GM15510 (cell line): ENCODE data around the gene MPPED2.

Experiments used
- POLR2A ChIP-seq: IDR thresholded peaks from 3 replicates; pipeline ENCODE4 v1.6.1; 2011; ENCODE audit warnings: borderline replicate concordance; ENCODE audit not compliant: insufficient read length; ENCODE audit errors: extremely low read depth

MPPED2 gene

DNA sequence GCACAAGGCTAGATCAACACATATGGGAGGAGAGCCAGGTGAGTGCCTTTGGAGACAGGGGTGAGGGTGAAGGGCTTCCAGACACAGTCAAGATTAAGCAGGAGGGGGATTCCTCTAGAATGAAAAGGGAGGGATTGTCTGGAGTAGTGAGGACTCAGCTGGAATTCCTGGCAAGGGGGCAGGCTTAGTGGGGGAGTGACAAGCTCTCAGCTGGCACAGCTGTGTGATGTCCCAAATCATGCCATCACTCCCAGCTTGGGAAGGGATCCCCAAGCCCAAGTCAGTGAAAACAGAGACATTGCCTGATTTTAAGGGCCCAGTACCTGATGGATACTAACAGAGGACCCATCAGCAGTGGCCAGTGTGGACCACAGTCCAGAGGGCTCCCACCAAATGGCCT lies 119.0 kb downstream of the MPPED2 start:
- TF ChIP-seq POLR2A: no peak

- no peak for TF ChIP-seq POLR2A
Observed at GRCh38 chr11:30465623-30466022, 120.5 kb downstream of the MPPED2 start.

DNA sequence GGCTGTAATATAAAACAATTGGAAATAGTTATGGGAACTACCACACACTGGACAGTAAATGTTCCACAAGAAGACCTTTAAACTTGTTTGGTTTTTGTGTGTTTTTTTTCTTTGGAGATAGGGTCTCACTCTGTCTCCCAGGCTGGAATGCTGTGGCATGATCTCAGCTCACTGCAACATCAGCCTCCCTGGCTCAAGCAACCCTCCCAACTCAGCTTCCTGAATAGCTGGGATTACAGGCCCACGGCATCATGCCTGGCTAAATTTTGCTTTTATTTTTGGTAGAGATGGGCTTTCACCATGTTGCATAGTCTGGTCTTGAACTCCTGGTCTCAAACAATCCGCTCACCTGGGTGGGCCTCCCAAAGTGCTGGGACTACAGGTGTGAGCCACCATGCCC lies 121.0 kb downstream of the MPPED2 start:
- TF ChIP-seq POLR2A: no peak

DNA sequence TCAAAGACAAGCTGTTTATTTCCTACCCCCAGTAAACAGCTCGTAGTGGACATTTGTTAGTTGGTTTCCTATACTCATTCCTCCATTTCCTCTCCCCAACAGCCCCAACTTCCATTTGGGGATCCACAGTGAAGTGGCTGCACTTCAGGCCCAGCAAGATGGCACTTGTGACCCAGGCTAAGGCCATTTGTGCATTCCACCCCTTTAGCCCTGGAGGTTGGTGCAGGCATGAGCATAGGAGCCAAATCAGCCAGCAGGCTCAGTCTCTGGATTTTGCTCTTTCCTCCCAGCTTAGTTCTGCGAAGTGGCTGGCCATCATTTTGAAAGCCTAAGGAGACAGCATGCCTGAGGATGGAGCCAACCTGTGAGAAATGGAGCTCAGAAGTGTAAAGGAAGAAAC lies 122.9 kb downstream of the MPPED2 start:
- no peak for TF ChIP-seq POLR2A

DNA sequence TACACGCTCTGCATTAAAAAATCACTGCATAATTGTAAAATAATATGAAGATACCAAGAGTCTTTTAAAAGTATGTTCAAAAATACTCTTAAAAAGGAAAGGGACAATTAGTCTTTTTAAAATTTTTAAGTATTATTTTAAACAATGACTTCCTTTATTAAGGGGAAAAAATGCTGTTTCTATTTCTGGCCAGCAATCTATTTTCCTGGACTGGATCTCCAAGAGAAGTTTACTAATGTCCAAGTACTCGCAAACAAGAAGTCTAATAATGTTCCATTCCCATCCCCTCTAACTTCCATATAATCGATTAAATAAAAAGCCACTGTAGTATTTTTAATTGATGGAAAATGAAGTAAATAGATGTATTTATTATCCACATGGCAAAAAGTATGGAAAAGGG lies 123.7 kb downstream of the MPPED2 start:
- TF ChIP-seq POLR2A: no peak

DNA sequence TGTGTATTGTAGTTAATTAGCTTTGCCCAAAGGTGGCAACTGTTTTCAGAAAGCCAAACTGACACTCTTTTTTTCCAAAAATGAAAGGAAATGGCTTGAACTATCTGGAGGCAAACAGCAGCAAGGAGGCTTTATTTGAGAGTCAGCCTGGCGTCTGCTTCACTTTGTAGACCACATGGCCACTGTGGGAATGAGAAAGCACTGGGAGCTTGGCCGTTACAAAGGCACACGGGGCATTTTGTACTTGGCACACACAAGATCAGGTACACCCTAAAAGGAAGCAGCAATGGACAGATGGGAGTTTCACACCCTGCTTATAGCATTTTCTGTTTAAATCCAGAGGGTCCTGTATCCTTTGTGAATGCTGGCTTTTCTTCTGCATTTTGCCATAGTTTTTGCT lies 126.3 kb downstream of the MPPED2 start:
- no peak for TF ChIP-seq POLR2A

DNA sequence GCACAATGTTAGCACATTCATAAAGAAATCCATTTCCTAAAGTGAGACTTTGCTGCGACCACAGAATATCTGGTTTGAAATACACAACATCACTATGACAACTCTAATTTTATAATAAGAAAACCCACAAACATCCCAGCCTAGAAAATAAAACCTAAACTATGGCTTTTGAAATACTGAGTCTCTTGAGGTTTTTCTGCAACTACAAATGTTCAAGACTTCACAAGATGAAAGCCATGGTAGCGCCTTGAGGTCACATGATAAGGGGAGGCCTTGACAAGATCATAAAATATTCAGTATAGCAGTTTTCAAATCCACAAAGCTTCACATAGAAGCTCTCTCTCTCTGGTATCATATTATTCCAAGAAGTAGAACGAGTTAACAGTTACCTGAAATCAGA lies 126.8 kb downstream of the MPPED2 start:
- TF ChIP-seq POLR2A: no peak

- TF ChIP-seq POLR2A: no peak
Observed at GRCh38 chr11:30458541-30458940, 127.6 kb downstream of the MPPED2 start.

- no peak for TF ChIP-seq POLR2A
Observed at GRCh38 chr11:30457087-30457486, 129.1 kb downstream of the MPPED2 start.

DNA sequence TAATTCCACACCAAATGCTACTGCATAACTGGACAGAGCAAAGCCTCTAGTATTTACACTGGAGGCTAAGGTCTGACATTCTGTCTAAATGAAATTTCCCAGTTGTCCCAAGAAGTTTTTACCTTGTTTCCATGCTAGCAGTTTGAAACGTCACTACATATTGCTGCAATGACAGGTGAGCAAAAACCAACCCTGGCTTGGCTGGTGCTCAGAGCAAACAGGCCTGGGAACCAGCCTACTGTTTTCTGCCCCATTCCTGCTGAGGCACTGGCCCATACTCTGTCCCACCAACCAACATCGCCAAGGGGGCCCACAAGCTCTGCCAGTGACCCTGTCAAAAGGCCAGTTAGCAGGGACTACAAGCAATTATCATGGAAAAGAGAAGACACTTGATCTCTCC lies 131.1 kb downstream of the MPPED2 start:
- no peak for TF ChIP-seq POLR2A

GRCh38 chr11:30454541-30454940 lies 131.6 kb downstream of the MPPED2 start:
- no peak for TF ChIP-seq POLR2A

- no peak for TF ChIP-seq POLR2A
Observed at GRCh38 chr11:30454111-30454510, 132.0 kb downstream of the MPPED2 start.

GRCh38 chr11:30453705-30454104 lies 132.4 kb downstream of the MPPED2 start:
- no peak for TF ChIP-seq POLR2A

DNA sequence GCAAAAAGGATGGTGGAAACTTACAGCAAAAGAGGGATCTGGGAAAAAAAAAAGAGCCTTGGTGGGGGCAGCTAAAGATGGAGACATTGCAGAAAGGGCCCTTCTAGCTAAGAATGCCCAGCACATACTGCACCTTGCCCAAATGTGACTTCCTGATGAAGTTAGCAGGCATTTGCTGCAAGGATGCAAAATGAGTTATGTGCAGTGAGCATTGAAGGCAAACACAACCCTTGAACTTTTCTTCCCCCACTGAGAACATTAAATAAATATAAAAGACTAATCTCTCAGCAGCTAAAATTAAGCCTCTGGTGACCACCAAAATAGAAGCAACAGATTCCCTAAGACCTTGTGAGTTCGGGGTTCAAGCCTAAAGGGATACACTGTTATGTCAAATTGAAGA lies 133.3 kb downstream of the MPPED2 start:
- no peak for TF ChIP-seq POLR2A

DNA sequence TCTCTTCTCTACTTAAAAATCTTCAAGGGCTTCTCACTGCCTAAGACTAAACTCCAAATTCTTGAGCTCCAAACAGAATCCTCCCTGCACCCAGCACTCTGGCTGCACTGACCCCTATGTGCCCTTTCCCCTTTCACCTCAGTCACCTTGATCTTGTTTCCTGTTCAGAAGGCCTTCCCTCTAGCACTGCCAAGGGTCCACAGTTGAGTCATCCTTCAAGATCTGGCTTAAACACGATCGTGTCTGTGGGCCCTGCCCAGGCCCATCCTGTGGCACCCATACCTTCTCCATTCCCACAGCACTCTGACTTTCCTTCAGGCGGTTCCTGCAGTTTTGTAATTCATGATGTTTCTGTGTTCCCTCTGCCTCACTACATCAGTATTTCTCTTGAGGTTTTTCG lies 134.0 kb downstream of the MPPED2 start:
- no peak for TF ChIP-seq POLR2A

DNA sequence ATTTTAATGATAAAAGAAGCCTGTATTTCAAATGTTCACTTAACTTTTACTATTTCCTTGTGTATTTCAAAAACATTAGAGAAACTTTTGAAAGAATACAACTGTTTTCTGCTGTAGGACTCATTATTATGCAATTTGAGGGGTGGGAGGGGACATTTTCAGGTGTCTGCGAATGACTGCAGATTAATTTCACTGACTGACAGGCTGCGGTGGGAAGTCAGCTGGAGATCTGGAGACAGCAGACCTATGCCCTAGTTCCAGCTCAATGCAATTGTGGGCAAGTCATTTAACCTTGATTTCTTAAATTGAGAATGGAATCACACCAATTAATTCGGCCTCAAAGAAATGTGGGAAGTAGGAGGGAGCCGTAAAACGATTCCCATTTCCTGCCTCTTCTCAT lies 134.5 kb downstream of the MPPED2 start:
- TF ChIP-seq POLR2A: no peak

DNA sequence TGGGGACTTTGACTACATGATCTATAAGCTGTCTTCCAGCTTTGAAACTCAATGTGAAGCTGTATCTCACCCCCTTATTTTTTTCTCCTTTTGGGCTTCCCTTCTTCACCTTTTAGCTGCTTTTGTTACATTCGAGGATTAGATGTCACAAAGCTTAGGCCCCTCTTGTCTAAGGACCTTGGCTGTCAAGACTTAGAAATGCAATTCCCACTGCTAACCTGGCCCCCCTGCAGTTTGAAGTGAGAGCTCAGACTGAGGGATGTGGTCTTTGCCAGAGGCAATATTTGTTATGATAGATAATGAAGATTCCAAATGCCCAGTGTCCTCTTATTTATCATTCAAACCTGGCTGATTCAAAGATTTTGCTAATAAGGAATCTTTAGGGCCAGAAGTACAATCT lies 135.0 kb downstream of the MPPED2 start:
- no peak for TF ChIP-seq POLR2A
